Keratinocyte (primary cell): ENCODE data around the gene VKORC1L1. TPM values are rescaled to one million over a fixed set of nuclear protein-coding genes. Genes with fewer than 3 reads are reported as not detected.
"Not testable (repeated sequence)": the region's sequence is repeated elsewhere in the genome, so short reads cannot be mapped to it uniquely, and the experiment has no call there.

Experiments
- DNase-seq: peaks from one replicate; pipeline ENCODE4 v3.0.0-alpha.2; 2011; ENCODE audit warnings: low read depth, missing footprints, low spot score
- FAIRE-seq: peaks from 2 replicates; lab custom pipeline; 2011; peaks lifted over from hg19 to GRCh38; lab: Jason Lieb, UNC
- H2AFZ ChIP-seq: 2 replicates; pipeline ENCODE4 v1.6.0; 2012; ENCODE audit warnings: low read length, control low read depth, inconsistent platforms; ENCODE audit not compliant: control insufficient read depth
- H3K27ac ChIP-seq: 2 replicates; pipeline ENCODE4 v1.5.1; 2011; ENCODE audit warnings: low read length; ENCODE audit not compliant: control insufficient read depth, insufficient read depth
- H3K27me3 ChIP-seq: 3 replicates; pipeline ENCODE4 v1.6.0; 2011; ENCODE audit warnings: low read length; ENCODE audit not compliant: control insufficient read depth, insufficient read depth; ENCODE audit errors: extremely low read depth
- H3K36me3 ChIP-seq, 2 experiments: 2 replicates in 1 of 2; 3 replicates in 1 of 2; pipeline ENCODE4 v1.5.1; 2011; ENCODE audit warnings: low read length in 2 of 2, mild to moderate bottlenecking in 1 of 2; ENCODE audit not compliant: control insufficient read depth in 2 of 2, insufficient read depth in 2 of 2; ENCODE audit errors: extremely low read depth in 1 of 2
- H3K4me1 ChIP-seq: 3 replicates; pipeline ENCODE4 v1.5.1; 2011; ENCODE audit warnings: low read length; ENCODE audit not compliant: control insufficient read depth, insufficient read depth; ENCODE audit errors: extremely low read depth
- H3K4me2 ChIP-seq: 3 replicates; pipeline ENCODE4 v1.6.0; 2011; ENCODE audit warnings: low read depth, low read length; ENCODE audit not compliant: control insufficient read depth, insufficient read depth; ENCODE audit errors: extremely low read depth
- H3K4me3 ChIP-seq, 3 experiments: fragments of 200-600 bp in 1 of 3; sonication (generic) in 1 of 3; 2 replicates in 2 of 3; 3 replicates in 1 of 3; pipeline ENCODE4 v1.5.1; 2011 to 2016; ENCODE audit warnings: low read length in 3 of 3, mild to moderate bottlenecking in 3 of 3, control low read depth in 2 of 3, inconsistent platforms in 1 of 3, low read depth in 1 of 3, mixed read lengths in 1 of 3, mixed run types in 1 of 3, moderate library complexity in 1 of 3; ENCODE audit not compliant: control insufficient read depth in 2 of 3, insufficient read depth in 2 of 3; ENCODE audit errors: extremely low read depth in 1 of 3
- H3K79me2 ChIP-seq: 2 replicates; pipeline ENCODE4 v1.6.0; 2012; ENCODE audit warnings: low read length; ENCODE audit not compliant: control insufficient read depth, insufficient read depth
- H3K9ac ChIP-seq: 3 replicates; pipeline ENCODE4 v1.6.0; 2011; ENCODE audit warnings: low read length; ENCODE audit not compliant: control insufficient read depth, insufficient read depth; ENCODE audit errors: extremely low read depth
- H3K9me1 ChIP-seq: 3 replicates; pipeline ENCODE4 v1.6.0; 2011; ENCODE audit warnings: low read length; ENCODE audit not compliant: control insufficient read depth, insufficient read depth; ENCODE audit errors: extremely low read depth
- H3K9me3 ChIP-seq: 2 replicates; pipeline ENCODE4 v1.5.1; 2012; ENCODE audit warnings: low read depth, low read length; ENCODE audit not compliant: control insufficient read depth
- H4K20me1 ChIP-seq: 3 replicates; pipeline ENCODE4 v1.6.0; 2011; ENCODE audit warnings: low read length; ENCODE audit not compliant: control insufficient read depth, insufficient read depth; ENCODE audit errors: extremely low read depth
- CTCF ChIP-seq, 3 experiments: IDR thresholded peaks in 1 of 3; conservative IDR thresholded peaks in 1 of 3; optimal IDR thresholded peaks in 1 of 3; 2 replicates in 2 of 3; 3 replicates in 1 of 3; pipeline versions ENCODE3 to v1.5.1; 2011; ENCODE audit warnings: low read length in 3 of 3, mild to moderate bottlenecking in 3 of 3, moderate library complexity in 2 of 3, control low read depth in 1 of 3, inconsistent platforms in 1 of 3; ENCODE audit not compliant: insufficient read depth in 2 of 3; ENCODE audit errors: extremely low read depth in 1 of 3
- EZH2 ChIP-seq: IDR thresholded peaks from one replicate; pipeline ENCODE4 v1.6.1; 2012; ENCODE audit warnings: inconsistent platforms, mild to moderate bottlenecking, low read length, moderate library complexity
- dilution Hi-C: fragments of 300-500 bp; cut with MboI; formaldehyde crosslinking; loops from one replicate; pipeline ENCODE4 v1.7.0; 2020; ENCODE audit warnings: low sequenced_read_pairs; ENCODE audit not compliant: extremely low pct_ligation_motif_present
- polyA plus RNA-seq, 5 experiments: library from polyadenylated mRNA; depleted of rRNA in 3 of 5; stranded (reverse) in 3 of 5; stranded (forward) in 1 of 5; unstranded in 1 of 5; fragments of >200 nt; gene quantifications; 1 replicate in 1 of 5; 2 replicates in 3 of 5; 3 replicates in 1 of 5; pipeline versions ENCODE4 v1.2.1 to v1.2.3, GENCODE V29; 2011 to 2012; ENCODE audit warnings: missing spikeins in 2 of 5, low read depth in 1 of 5, low replicate concordance in 1 of 5

The VKORC1L1 gene
- polyA plus RNA-seq, 1 donor (not counting 4 experiments of a cell fraction or from before 2014, with no cell fraction given) = 19.4 TPM

GRCh38 chr7:65896279-65896870 is 23.5 kb downstream of the VKORC1L1 start:
- no peaks in the 10 kb centered on the region for H4K20me1 ChIP-seq
- no peak overlapping the region for H3K4me2 ChIP-seq
- dilution Hi-C loops = no loop called here
- H3K4me1 ChIP-seq = no peaks in the 10 kb centered on the region
- DNase-seq (no peak), FAIRE-seq (no peak)
- TF ChIP-seq CTCF (optimal IDR thresholded peaks at IDR 0.05 in 1 of 3, IDR thresholded peaks at IDR 0.05 in 1 of 3, conservative IDR thresholded peaks at IDR 0.05 in 1 of 3; ENCODE audit: extremely low read depth in 1 of 3, insufficient read depth in 2 of 3, low read length in 3 of 3) (no peak), EZH2 (no peak)
- no peak overlapping the region for H3K9ac ChIP-seq
- no peaks in the 10 kb centered on the region for H3K27me3 ChIP-seq
- no peak overlapping the region for H3K27ac ChIP-seq
- no peaks in the 10 kb centered on the region for H3K36me3 ChIP-seq
- H3K9me1 ChIP-seq = no peaks in the 10 kb centered on the region
- no peak overlapping the region for H2AFZ ChIP-seq
- peaks cover 13% of the 10 kb centered on the region for H3K79me2 ChIP-seq
- H3K9me3 ChIP-seq = no peaks in the 10 kb centered on the region
- no peak overlapping the region for H3K4me3 ChIP-seq

GRCh38 chr7:65897289-65897688 is 24.4 kb downstream of the VKORC1L1 start:
- dilution Hi-C loops, H4K20me1 ChIP-seq, H3K9ac ChIP-seq, H3K4me1 ChIP-seq, H3K36me3 ChIP-seq, H3K27ac ChIP-seq, H3K9me3 ChIP-seq, H3K9me1 ChIP-seq, H2AFZ ChIP-seq, DNase-seq, H3K27me3 ChIP-seq, FAIRE-seq, H3K4me3 ChIP-seq, H3K79me2 ChIP-seq, H3K4me2 ChIP-seq: not testable (repeated sequence)

GRCh38 chr7:65898677-65899447 is 26.0 kb downstream of the VKORC1L1 start:
- H3K79me2 ChIP-seq, H3K9me3 ChIP-seq, H4K20me1 ChIP-seq, H3K36me3 ChIP-seq, H3K9me1 ChIP-seq, H3K4me1 ChIP-seq, DNase-seq, H3K27ac ChIP-seq, dilution Hi-C loops, H3K4me2 ChIP-seq, H3K27me3 ChIP-seq, H3K9ac ChIP-seq, H3K4me3 ChIP-seq, FAIRE-seq, H2AFZ ChIP-seq: not testable (repeated sequence)
